Omental fat pad (tissue), 4 donors: ENCODE results near the gene SNX32. TPM values are rescaled to one million over a fixed set of nuclear protein-coding genes. Genes with fewer than 3 reads are reported as not detected.

Experiments used
- ATAC-seq: fragments of 150-250 bp; one replicate; pipeline ENCODE4 v1.9.1; 2016; ENCODE audit warnings: mild to moderate bottlenecking, moderate library complexity; ENCODE audit not compliant: low FRiP score
- DNase-seq: peaks from one replicate; pipeline ENCODE4 v3.0.0-alpha.2; 2019; ENCODE audit warnings: low spot score
- CTCF ChIP-seq, 3 donors: fragments of 450-650 bp; IDR thresholded peaks; one replicate each; pipeline ENCODE4 v1.5.1; 2016 to 2017; ENCODE audit warnings: antibody characterized with exemption in 3 of 3, mild to moderate bottlenecking in 3 of 3, moderate library complexity in 2 of 3
- total RNA-seq, 4 donors: library from RNA; depleted of rRNA; stranded (reverse); fragments of >200 nt; gene quantifications; one replicate each; pipeline ENCODE4 v1.1.0, GENCODE V29; 2016

The SNX32 gene
- total RNA-seq, 4 donors from 2014 or later, result 0.79 to 1.6 (median 1.1) TPM

GRCh38 chr11:65850217-65851082 is 16.7 kb downstream of the SNX32 start:
- DNase-seq, result no peak
- no peak for ATAC-seq
- no peak for TF ChIP-seq CTCF (IDR thresholded peaks at IDR 0.05)

GRCh38 chr11:65851083-65851579 is 17.4 kb downstream of the SNX32 start:
- no peak for DNase-seq
- no peak for ATAC-seq
- no peak for TF ChIP-seq CTCF (IDR thresholded peaks at IDR 0.05)

GRCh38 chr11:65851811-65852507 is 18.2 kb downstream of the SNX32 start:
- DNase-seq (no peak), ATAC-seq (no peak)
- no peak for TF ChIP-seq CTCF (IDR thresholded peaks at IDR 0.05)

- no peak for TF ChIP-seq CTCF (IDR thresholded peaks at IDR 0.05)
- no peak for ATAC-seq
- DNase-seq, result no peak
Measured at GRCh38 chr11:65852508-65853245, 18.9 kb downstream of the SNX32 start.

GRCh38 chr11:65853246-65853979 is 19.6 kb downstream of the SNX32 start:
- DNase-seq, result no peak

More at GRCh38 chr11:65853246-65853979, 19.6 kb downstream of the SNX32 start:
- ATAC-seq, result no peak
- no peak for TF ChIP-seq CTCF (IDR thresholded peaks at IDR 0.05)
